HEK293 (cell line): ENCODE data around the gene SLC4A11.

ENCODE experiments used
- CTCF ChIA-PET: fragments of 350-600 bp; formaldehyde crosslinking; extraction: SDS; loops from one replicate; lab custom pipeline; 2021; ENCODE audit warnings: antibody characterized with exemption; lab: Yijun Ruan, JAX
- POLR2A ChIA-PET: fragments of 300-600 bp; formaldehyde crosslinking; extraction: SDS; loops from one replicate; lab custom pipeline; 2020; ENCODE audit warnings: antibody characterized with exemption, inconsistent platforms; lab: Yijun Ruan, JAX
- H3K27ac ChIP-seq: fragments of 200-500 bp; sonication (Bioruptor generic); 2 replicates; pipeline ENCODE4 v1.5.1; 2014; ENCODE audit warnings: low read depth, low read length, control low read depth, inconsistent platforms; ENCODE audit errors: extremely low read depth
- H3K36me3 ChIP-seq, 2 experiments: fragments of 200-500 bp in 1 of 2; sonication (Bioruptor generic) in 1 of 2; 1 replicate in 1 of 2; 2 replicates in 1 of 2; pipeline ENCODE4 v1.5.1; 2014 to 2017; ENCODE audit warnings: inconsistent platforms in 2 of 2, low read length in 2 of 2; ENCODE audit not compliant: control insufficient read depth in 2 of 2, insufficient read depth in 1 of 2
- H3K4me1 ChIP-seq: fragments of 200-500 bp; sonication (Bioruptor generic); 2 replicates; pipeline ENCODE4 v1.5.1; 2014; ENCODE audit warnings: mild to moderate bottlenecking, low read length, inconsistent platforms; ENCODE audit not compliant: control insufficient read depth, insufficient read depth
- H3K4me3 ChIP-seq: 2 replicates; pipeline ENCODE4 v1.5.1; 2011; ENCODE audit warnings: low read depth, mild to moderate bottlenecking, control low read depth, low read length, moderate library complexity
- H3K9me3 ChIP-seq: fragments of 200-500 bp; sonication (Bioruptor generic); 2 replicates; pipeline ENCODE4 v1.5.1; 2014; ENCODE audit warnings: low read depth, low read length, inconsistent platforms; ENCODE audit not compliant: control insufficient read depth, insufficient read depth
- GFI1B ChIP-seq: fragments of 450-650 bp; formaldehyde crosslinking; IDR thresholded peaks from 2 replicates; pipeline ENCODE4 v1.5.1; 2016; ENCODE audit warnings: missing biosample characterization, missing genetic modification characterization
- GLIS1 ChIP-seq: fragments of 450-650 bp; formaldehyde crosslinking; IDR thresholded peaks from 2 replicates; pipeline ENCODE4 v1.5.1; 2016; ENCODE audit warnings: missing biosample characterization, missing genetic modification characterization
- KLF1 ChIP-seq: fragments of 450-650 bp; formaldehyde crosslinking; IDR thresholded peaks from 2 replicates; pipeline ENCODE4 v1.5.1; 2016; ENCODE audit warnings: missing biosample characterization, missing genetic modification characterization
- OSR2 ChIP-seq: fragments of 450-650 bp; formaldehyde crosslinking; IDR thresholded peaks from 2 replicates; pipeline ENCODE4 v1.5.1; 2016; ENCODE audit warnings: missing biosample characterization, missing genetic modification characterization
- PATZ1 ChIP-seq: fragments of 450-650 bp; formaldehyde crosslinking; IDR thresholded peaks from 2 replicates; pipeline ENCODE4 v1.5.1; 2016; ENCODE audit warnings: missing biosample characterization, missing genetic modification characterization
- PRDM10 ChIP-seq: fragments of 450-650 bp; formaldehyde crosslinking; IDR thresholded peaks from 2 replicates; pipeline ENCODE4 v1.5.1; 2016; ENCODE audit warnings: missing biosample characterization, missing genetic modification characterization
- SP7 ChIP-seq: fragments of 450-650 bp; formaldehyde crosslinking; IDR thresholded peaks from 2 replicates; pipeline ENCODE4 v1.5.1; 2016; ENCODE audit warnings: missing biosample characterization, missing genetic modification characterization
- ZBTB17 ChIP-seq: fragments of 450-650 bp; formaldehyde crosslinking; IDR thresholded peaks from 2 replicates; pipeline ENCODE4 v1.5.1; 2016; ENCODE audit warnings: missing biosample characterization, missing genetic modification characterization
- ZBTB20 ChIP-seq: fragments of 450-650 bp; formaldehyde crosslinking; IDR thresholded peaks from 2 replicates; pipeline ENCODE4 v1.5.1; 2016; ENCODE audit warnings: missing biosample characterization, missing genetic modification characterization
- ZBTB26 ChIP-seq: fragments of 450-650 bp; formaldehyde crosslinking; optimal IDR thresholded peaks from 2 replicates; pipeline ENCODE3; 2016; ENCODE audit warnings: missing biosample characterization, mild to moderate bottlenecking, missing genetic modification characterization
- ZBTB8A ChIP-seq: fragments of 450-650 bp; formaldehyde crosslinking; IDR thresholded peaks from 2 replicates; pipeline ENCODE4 v1.5.1; 2016; ENCODE audit warnings: missing biosample characterization, missing genetic modification characterization
- ZNF121 ChIP-seq: fragments of 450-650 bp; formaldehyde crosslinking; IDR thresholded peaks from 2 replicates; pipeline ENCODE4 v1.5.1; 2016; ENCODE audit warnings: missing biosample characterization, missing genetic modification characterization
- ZNF133 ChIP-seq: fragments of 450-650 bp; formaldehyde crosslinking; IDR thresholded peaks from 2 replicates; pipeline ENCODE4 v1.5.1; 2016; ENCODE audit warnings: missing biosample characterization, missing genetic modification characterization
- ZNF16 ChIP-seq: fragments of 450-650 bp; formaldehyde crosslinking; IDR thresholded peaks from 2 replicates; pipeline ENCODE4 v1.5.1; 2016; ENCODE audit warnings: low read depth, missing biosample characterization, missing genetic modification characterization
- ZNF239 ChIP-seq: fragments of 450-650 bp; formaldehyde crosslinking; IDR thresholded peaks from 2 replicates; pipeline ENCODE4 v1.5.1; 2016; ENCODE audit warnings: missing biosample characterization, missing genetic modification characterization
- ZNF248 ChIP-seq: fragments of 450-650 bp; formaldehyde crosslinking; IDR thresholded peaks from 2 replicates; pipeline ENCODE4 v1.5.1; 2017; ENCODE audit warnings: missing biosample characterization, missing genetic modification characterization
- ZNF335 ChIP-seq: fragments of 450-650 bp; formaldehyde crosslinking; conservative IDR thresholded peaks from 2 replicates; pipeline ENCODE4 v1.5.1; 2016; ENCODE audit warnings: missing biosample characterization, missing genetic modification characterization
- ZNF488 ChIP-seq: fragments of 450-650 bp; formaldehyde crosslinking; IDR thresholded peaks from 2 replicates; pipeline ENCODE4 v1.5.1; 2016; ENCODE audit warnings: missing biosample characterization, missing genetic modification characterization
- ZNF561 ChIP-seq: fragments of 450-650 bp; IDR thresholded peaks from 2 replicates; pipeline ENCODE4 v1.5.1; 2018; ENCODE audit warnings: missing biosample characterization, missing genetic modification characterization, borderline replicate concordance
- ZNF596 ChIP-seq: fragments of 450-650 bp; IDR thresholded peaks from 2 replicates; pipeline ENCODE4 v1.5.0; 2018; ENCODE audit warnings: missing biosample characterization, mild to moderate bottlenecking, missing genetic modification characterization, moderate library complexity
- ZNF677 ChIP-seq: fragments of 450-650 bp; IDR thresholded peaks from 2 replicates; pipeline ENCODE4 v1.5.0; 2018; ENCODE audit warnings: missing biosample characterization, mild to moderate bottlenecking, missing genetic modification characterization, moderate library complexity
- ZNF692 ChIP-seq: fragments of 450-650 bp; formaldehyde crosslinking; IDR thresholded peaks from 2 replicates; pipeline ENCODE4 v1.5.1; 2016; ENCODE audit warnings: missing biosample characterization, missing genetic modification characterization
- ZSCAN5A ChIP-seq: fragments of 450-650 bp; formaldehyde crosslinking; IDR thresholded peaks from 2 replicates; pipeline ENCODE4 v1.5.1; 2016; ENCODE audit warnings: missing biosample characterization, missing genetic modification characterization

The SLC4A11 gene

GRCh38 chr20:3239026-3239866, at the start of gene SLC4A11:
SLC4A11 (minus strand) TSS chr20:3239190; CDS start chr20:3239137, 53 bp downstream.
- Histone ChIP-seq H3K4me1 (no peaks in the 10 kb centered on the region), H3K4me3 (peak within 1 kb of the TSS; percentile 55), H3K9me3 (no peaks in the 10 kb centered on the region), H3K36me3 (no peaks in the 10 kb centered on the region), H3K27ac (peak within 1 kb of the TSS; percentile 62; the same call in 1 of the 2 replicates)
- ChIA-PET CTCF (interaction anchor here (0.6 to 2.6 kb wide), 8 partner anchors 9 to 1832 kb away, joined by 3 to 22 read pairs (median 4); no protein-coding TSS in a partner anchor), POLR2A (interaction anchor here (0.6 to 1.7 kb wide), 8 partner anchors 12 to 193 kb away, joined by 3 to 8 read pairs (median 4); partner anchors contain the start of gene MRPS26)
- TF ChIP-seq SP7 (tag by site-specific recombination), result peak; percentile 28; the same call in 1 of the 2 replicates
- peak; percentile 89 for TF ChIP-seq ZNF561 (tag by site-specific recombination)
- peak; percentile 45 for TF ChIP-seq KLF1 (tag by site-specific recombination)
- TF ChIP-seq ZNF692 (tag by site-specific recombination), result peak; percentile 99
- 0 out of 2 replicates have a peak, but pooled peaks have one; percentile 31 for TF ChIP-seq OSR2 (tag by site-specific recombination)
- peak; percentile 72; the same call in 1 of the 2 replicates for TF ChIP-seq ZBTB20 (tag by site-specific recombination)
- TF ChIP-seq ZNF335 (tag by site-specific recombination), result peak; percentile 86
- no peak for TF ChIP-seq ZNF133 (tag by site-specific recombination)
- TF ChIP-seq PATZ1 (tag by site-specific recombination), result 0 out of 2 replicates have a peak, but pooled peaks have one; percentile 4
- TF ChIP-seq ZSCAN5A (tag by site-specific recombination), result 0 out of 2 replicates have a peak, but pooled peaks have one; percentile 49
- TF ChIP-seq ZNF16, result no peak
- TF ChIP-seq ZBTB8A, result peak; percentile 70
- 0 out of 2 replicates have a peak, but pooled peaks have one; percentile 3 for TF ChIP-seq ZNF677
- TF ChIP-seq ZNF239 (tag by site-specific recombination), result no peak
- no peak for TF ChIP-seq ZNF488
- peak; percentile 65 for TF ChIP-seq PRDM10 (tag by site-specific recombination)
- TF ChIP-seq ZBTB17 (tag by site-specific recombination), result peak; percentile 58
- TF ChIP-seq ZNF121 (tag by site-specific recombination), result no peak
- peak; percentile 85 for TF ChIP-seq GLIS1 (tag by site-specific recombination)
- no peak for TF ChIP-seq ZNF248 (tag by site-specific recombination)
- TF ChIP-seq ZBTB26 (tag by site-specific recombination), result peak; percentile 76
- TF ChIP-seq ZNF596, result 0 out of 2 replicates have a peak, but pooled peaks have one; percentile 37
- TF ChIP-seq GFI1B (tag by site-specific recombination), result no peak
